Upper lobe of left lung (tissue), 6 donors: Measurements from ENCODE around the gene PHTF2. TPM values are rescaled to one million over a fixed set of nuclear protein-coding genes. Genes with fewer than 3 reads are reported as not detected.

Experiments
- ATAC-seq, 2 donors: fragments of 200-7000 bp; cut with Tn5 transposase; one replicate each; pipeline ENCODE4 v1.9.1; 2022; ENCODE audit warnings: mild to moderate bottlenecking in 2 of 2, moderate library complexity in 2 of 2; ENCODE audit not compliant: low FRiP score in 2 of 2
- DNase-seq, 2 donors: peaks; one replicate each; pipeline ENCODE4 v3.0.0-alpha.2; 2019 to 2020
- H3K27ac ChIP-seq, 4 donors: fragments of 200-600 bp; sonication (generic); one replicate each; pipeline ENCODE4 v1.5.1; 2016 to 2019
- H3K27me3 ChIP-seq, 4 donors: fragments of 200-600 bp; sonication (generic); one replicate each; pipeline ENCODE4 v1.5.1; 2017 to 2019
- H3K36me3 ChIP-seq, 4 donors: fragments of 200-600 bp; sonication (generic); one replicate each; pipeline ENCODE4 v1.5.1; 2016 to 2019
- H3K4me1 ChIP-seq, 4 donors: fragments of 200-600 bp; sonication (generic); one replicate each; pipeline ENCODE4 v1.5.1; 2018 to 2019
- H3K4me3 ChIP-seq, 4 donors: fragments of 200-600 bp; sonication (generic); one replicate each; pipeline ENCODE4 v1.5.1; 2017 to 2019; ENCODE audit warnings: mild to moderate bottlenecking in 2 of 4, moderate library complexity in 1 of 4
- H3K9me3 ChIP-seq, 4 donors: fragments of 200-600 bp; sonication (generic); one replicate each; pipeline ENCODE4 v1.5.1; 2018 to 2019
- CTCF ChIP-seq, 6 experiments: fragments of 450-650 bp in 4 of 6; fragments of 200-600 bp in 2 of 6; sonication (generic) in 2 of 6; IDR thresholded peaks; one replicate each; pipeline ENCODE4 v1.5.1; 2016 to 2019; ENCODE audit warnings: antibody characterized with exemption in 6 of 6
- EP300 ChIP-seq, 4 donors: sonication (generic); formaldehyde crosslinking; IDR thresholded peaks; one replicate each; pipeline ENCODE4 v1.5.1; 2017; ENCODE audit warnings: antibody characterized with exemption in 4 of 4, control low read depth in 2 of 4
- POLR2A ChIP-seq, 4 donors: fragments of 450-650 bp; IDR thresholded peaks; one replicate each; pipeline ENCODE4 v1.5.1; 2016 to 2017; ENCODE audit warnings: antibody characterized with exemption in 4 of 4, mild to moderate bottlenecking in 2 of 4
- POLR2AphosphoS5 ChIP-seq, 2 donors: sonication (generic); formaldehyde crosslinking; IDR thresholded peaks; one replicate each; pipeline ENCODE4 v1.5.1; 2017; ENCODE audit warnings: antibody characterized with exemption in 2 of 2
- WGBS, 2 donors: methylation state at CpG; one replicate each; pipeline ENCODE4 v1.1.5; 2017 to 2018; 5-methylcytosine and 5-hydroxymethylcytosine counted together
- total RNA-seq, 6 donors: library from RNA; depleted of rRNA in 4 of 6; stranded (reverse); fragments of >200 nt in 4 of 6; gene quantifications; one replicate each; pipeline versions ENCODE4 v1.1.0 to v1.2.1, GENCODE V29; 2016 to 2021
- donor health status: DM: no; HTN: no; CAD: no; lungs with moderate emphysema.
- donor health status: DM: no; HTN: yes; CAD: no; lungs with severe emphysema.

Gene PHTF2
- total RNA-seq, 6 donors from 2014 or later: 7.0 to 25.2 (median 14.7) TPM

- ATAC-seq (no peak), DNase-seq (no peak)
- peaks cover 0 to 16% (median 0%) of the 10 kb centered on the region in 4 donors for H3K36me3 ChIP-seq
- TF ChIP-seq CTCF (IDR thresholded peaks at IDR 0.05) (no peak), EP300 (IDR thresholded peaks at IDR 0.05) (no peak), POLR2A (IDR thresholded peaks at IDR 0.05) (no peak), POLR2AphosphoS5 (IDR thresholded peaks at IDR 0.05) (no peak)
- H3K4me3 ChIP-seq: no peak overlapping the region
- peaks cover 4 to 9% (median 5%) of the 10 kb centered on the region in 4 donors for H3K4me1 ChIP-seq
- no peaks in the 10 kb centered on the region for H3K27me3 ChIP-seq
- H3K9me3 ChIP-seq: no peaks in the 10 kb centered on the region
- no peak overlapping the region for H3K27ac ChIP-seq
Observed at GRCh38 chr7:77786741-77787140, 11.8 kb upstream of the PHTF2 start.

- H3K4me1 ChIP-seq: peaks cover 6 to 18% (median 9%) of the 10 kb centered on the region in 4 donors
- TF ChIP-seq POLR2AphosphoS5 (IDR thresholded peaks at IDR 0.05) (no peak), CTCF (IDR thresholded peaks at IDR 0.05) (no peak), POLR2A (IDR thresholded peaks at IDR 0.05) (no peak), EP300 (IDR thresholded peaks at IDR 0.05) (no peak)
- peaks cover 0 to 3% (median 0%) of the 10 kb centered on the region in 4 donors for H3K36me3 ChIP-seq
- H3K9me3 ChIP-seq: no peaks in the 10 kb centered on the region
- 79 to 89% methylated on average over 2 of the region's 2 CpGs for WGBS, 2 donors
- no peak overlapping the region for H3K4me3 ChIP-seq
- ATAC-seq (no peak), DNase-seq (no peak)
- H3K27ac ChIP-seq: no peak overlapping the region
- no peaks in the 10 kb centered on the region for H3K27me3 ChIP-seq
Observed at GRCh38 chr7:77788327-77788902, 10.2 kb upstream of the PHTF2 start.

GRCh38 chr7:77791336-77791735, 7.2 kb upstream of the PHTF2 start:
- DNase-seq: no peak
- ATAC-seq: peak in 1 of 2 donors; percentile 30
- H3K27ac ChIP-seq: peak overlapping the region in 3 of 4 donors; percentile 17 to 32 (median 23)

GRCh38 chr7:77791956-77792355, 6.6 kb upstream of the PHTF2 start:
- H3K27me3 ChIP-seq: no peaks in the 10 kb centered on the region
- no peak overlapping the region for H3K4me3 ChIP-seq
- 85 to 90% methylated on average over 2 of the region's 2 CpGs for WGBS, 2 donors
- H3K9me3 ChIP-seq: no peaks in the 10 kb centered on the region
- TF ChIP-seq EP300 (IDR thresholded peaks at IDR 0.05) (no peak), POLR2A (IDR thresholded peaks at IDR 0.05) (no peak), POLR2AphosphoS5 (IDR thresholded peaks at IDR 0.05) (no peak), CTCF (IDR thresholded peaks at IDR 0.05) (no peak)
- H3K4me1 ChIP-seq: peaks cover 14 to 45% (median 18%) of the 10 kb centered on the region in 4 donors
- H3K36me3 ChIP-seq: peaks cover 0 to 7% (median 0%) of the 10 kb centered on the region in 4 donors
- H3K27ac ChIP-seq: peak overlapping the region in 3 of 4 donors; percentile 17 to 32 (median 23)
- ATAC-seq (no peak), DNase-seq (no peak)

More at GRCh38 chr7:77791336-77791735, 7.2 kb upstream of the PHTF2 start:
- TF ChIP-seq EP300 (IDR thresholded peaks at IDR 0.05) (peak in 1 of 4 donors; percentile 5), POLR2A (IDR thresholded peaks at IDR 0.05) (no peak)
- H3K4me1 ChIP-seq: peaks cover 8 to 38% (median 12%) of the 10 kb centered on the region in 4 donors
- no peak overlapping the region for H3K4me3 ChIP-seq
- H3K36me3 ChIP-seq: peaks cover 0 to 7% (median 0%) of the 10 kb centered on the region in 4 donors
- no peaks in the 10 kb centered on the region for H3K9me3 ChIP-seq
- H3K27me3 ChIP-seq: no peaks in the 10 kb centered on the region
- WGBS, 2 donors: 24 to 41% methylated on average over 6 of the region's 6 CpGs

GRCh38 chr7:77794000-77794399, 4.6 kb upstream of the PHTF2 start:
- Histone ChIP-seq H3K4me1 (peaks cover 18 to 51% (median 24%) of the 10 kb centered on the region in 4 donors), H3K4me3 (no peak overlapping the region), H3K36me3 (peaks cover 0 to 7% (median 0%) of the 10 kb centered on the region in 4 donors), H3K27me3 (no peaks in the 10 kb centered on the region), H3K9me3 (no peaks in the 10 kb centered on the region), H3K27ac (no peak overlapping the region)
- no peak for TF ChIP-seq POLR2AphosphoS5 (IDR thresholded peaks at IDR 0.05)
- TF ChIP-seq CTCF (IDR thresholded peaks at IDR 0.05): no peak
- 83 to 86% methylated on average over 4 of the region's 4 CpGs for WGBS, 2 donors
- ATAC-seq (no peak), DNase-seq (no peak)
